Measurements from ENCODE around the gene TEX14.

Gene TEX14

GRCh38 chr17:58703916-58704286 is 12.1 kb upstream of the TEX14 start:
- Histone ChIP-seq H3K4me3 (ENCODE audit: low read depth in 1 of 2, low read length in 2 of 2) (no peak overlapping the region), H3K36me3 (ENCODE audit: insufficient read depth, low read length) (peaks cover 35% of the 10 kb centered on the region), H3K79me2 (ENCODE audit: insufficient read depth, low read length) (no peaks in the 10 kb centered on the region), H3K27ac (ENCODE audit: low read length) (no peak overlapping the region), H3K9ac (ENCODE audit: low read depth, low read length) (no peak overlapping the region), H3K4me1 (ENCODE audit: insufficient read depth, low read length) (no peaks in the 10 kb centered on the region), H3K9me3 (ENCODE audit: insufficient read depth, low read length, severe bottlenecking) (no peaks in the 10 kb centered on the region), H4K20me1 (ENCODE audit: insufficient read depth, low read length) (no peaks in the 10 kb centered on the region), H2AFZ (ENCODE audit: low read depth, low read length) (no peak overlapping the region), H3K27me3 (ENCODE audit: insufficient read depth, low read length, poor library complexity) (no peaks in the 10 kb centered on the region), H3K4me2 (ENCODE audit: insufficient read depth, low read length) (no peak overlapping the region)
- DNase-seq (no peak), ATAC-seq (ENCODE audit: insufficient read depth, low read depth) (no peak)
- TF ChIP-seq CTCF (IDR thresholded peaks at IDR 0.05; ENCODE audit: borderline replicate concordance, extremely low read depth, low read length, poor library complexity, severe bottlenecking) (no peak), EZH2 (IDR thresholded peaks at IDR 0.05; ENCODE audit: borderline replicate concordance, low read depth, low read length, severe bottlenecking) (no peak)

- no peak overlapping the region for H3K27ac ChIP-seq (ENCODE audit: low read length)
- no peaks in the 10 kb centered on the region for H3K79me2 ChIP-seq (ENCODE audit: insufficient read depth, low read length)
- H3K27me3 ChIP-seq (ENCODE audit: insufficient read depth, low read length, poor library complexity): no peaks in the 10 kb centered on the region
- no peaks in the 10 kb centered on the region for H4K20me1 ChIP-seq (ENCODE audit: insufficient read depth, low read length)
- no peak overlapping the region for H3K9ac ChIP-seq (ENCODE audit: low read depth, low read length)
- H3K9me3 ChIP-seq (ENCODE audit: insufficient read depth, low read length, severe bottlenecking): no peaks in the 10 kb centered on the region
- DNase-seq: no peak
- H3K4me1 ChIP-seq (ENCODE audit: insufficient read depth, low read length): no peaks in the 10 kb centered on the region
- TF ChIP-seq CTCF (IDR thresholded peaks at IDR 0.05; ENCODE audit: borderline replicate concordance, extremely low read depth, low read length, poor library complexity, severe bottlenecking): no peak
- TF ChIP-seq EZH2 (IDR thresholded peaks at IDR 0.05; ENCODE audit: borderline replicate concordance, low read depth, low read length, severe bottlenecking): no peak
- ATAC-seq (ENCODE audit: insufficient read depth, low read depth): no peak
- no peak overlapping the region for H3K4me3 ChIP-seq (ENCODE audit: low read depth in 1 of 2, low read length in 2 of 2)
- H2AFZ ChIP-seq (ENCODE audit: low read depth, low read length): no peak overlapping the region
- no peak overlapping the region for H3K4me2 ChIP-seq (ENCODE audit: insufficient read depth, low read length)
- H3K36me3 ChIP-seq (ENCODE audit: insufficient read depth, low read length): peaks cover 35% of the 10 kb centered on the region
Measured at GRCh38 chr17:58703137-58703915, 11.5 kb upstream of the TEX14 start.

- H3K27ac ChIP-seq (ENCODE audit: low read length): no peak overlapping the region
- no peak overlapping the region for H3K9ac ChIP-seq (ENCODE audit: low read depth, low read length)
- peaks cover 31% of the 10 kb centered on the region for H3K36me3 ChIP-seq (ENCODE audit: insufficient read depth, low read length)
Measured at GRCh38 chr17:58702708-58703107, 10.9 kb upstream of the TEX14 start.

More at GRCh38 chr17:58702708-58703107, 10.9 kb upstream of the TEX14 start:
- Histone ChIP-seq H3K4me3 (ENCODE audit: low read depth in 1 of 2, low read length in 2 of 2) (no peak overlapping the region), H4K20me1 (ENCODE audit: insufficient read depth, low read length) (no peaks in the 10 kb centered on the region), H3K4me2 (ENCODE audit: insufficient read depth, low read length) (no peak overlapping the region), H3K79me2 (ENCODE audit: insufficient read depth, low read length) (no peaks in the 10 kb centered on the region), H3K4me1 (ENCODE audit: insufficient read depth, low read length) (no peaks in the 10 kb centered on the region), H2AFZ (ENCODE audit: low read depth, low read length) (no peak overlapping the region), H3K9me3 (ENCODE audit: insufficient read depth, low read length, severe bottlenecking) (no peaks in the 10 kb centered on the region), H3K27me3 (ENCODE audit: insufficient read depth, low read length, poor library complexity) (no peaks in the 10 kb centered on the region)
- no peak for TF ChIP-seq EZH2 (IDR thresholded peaks at IDR 0.05; ENCODE audit: borderline replicate concordance, low read depth, low read length, severe bottlenecking)
- no peak for TF ChIP-seq CTCF (IDR thresholded peaks at IDR 0.05; ENCODE audit: borderline replicate concordance, extremely low read depth, low read length, poor library complexity, severe bottlenecking)
- ATAC-seq (ENCODE audit: insufficient read depth, low read depth) (no peak), DNase-seq (no peak)

All from DND-41 (cell line).